HG02973 (cell line): ENCODE measurements around the gene FSHR.

Source experiments
- ATAC-seq: cut with Tn5 transposase; IDR thresholded peaks from one replicate; pipeline ENCODE4 v1.9.1; 2021; ENCODE audit warnings: moderate library complexity; ENCODE audit not compliant: unreplicated experiment

The FSHR gene

GRCh38 chr2:48968011-48968410 lies 186.3 kb downstream of the FSHR start:
- ATAC-seq, result no peak

- no peak for ATAC-seq
Observed at GRCh38 chr2:48965204-48965603, 189.1 kb downstream of the FSHR start.

DNA sequence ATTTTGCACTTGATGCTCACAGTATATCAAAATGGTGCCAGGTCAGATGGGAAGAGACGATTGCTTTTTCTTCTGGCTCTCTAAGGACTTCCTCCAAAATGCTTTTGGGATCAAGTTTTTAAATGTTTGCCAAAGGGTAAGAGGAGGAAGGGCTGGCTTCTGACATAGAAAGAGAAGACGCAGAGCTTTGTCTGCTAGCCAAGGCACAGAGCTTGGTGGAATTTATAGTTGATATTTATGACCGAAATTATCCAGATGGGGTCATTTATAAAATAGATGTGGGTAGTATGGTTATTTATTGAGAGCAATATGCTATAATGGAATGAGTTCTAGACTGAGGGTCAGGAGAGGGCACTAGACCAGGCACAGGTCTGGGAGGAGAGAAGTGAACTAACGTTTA lies 193.3 kb downstream of the FSHR start:
- no peak for ATAC-seq

DNA sequence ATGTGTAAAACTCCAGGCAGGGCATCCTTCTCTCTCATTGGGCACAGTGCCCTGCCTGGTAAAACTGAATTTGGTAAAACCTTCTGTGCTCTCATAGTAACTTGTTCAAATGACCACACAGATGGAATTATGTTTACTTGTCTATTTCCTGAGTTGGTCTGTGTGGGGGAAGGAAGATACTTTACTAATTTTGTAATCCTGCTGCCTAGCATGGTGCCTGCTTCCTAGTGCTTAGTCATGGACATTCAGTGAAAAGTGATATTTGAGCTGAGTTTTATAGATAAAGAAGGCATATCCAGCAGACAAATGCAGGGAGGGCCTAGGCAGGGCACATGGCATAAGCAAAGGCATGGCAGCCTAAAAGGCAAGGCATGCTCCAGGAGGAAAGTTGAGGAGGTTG lies 199.4 kb downstream of the FSHR start:
- ATAC-seq, result no peak

- ATAC-seq, result no peak
Observed at GRCh38 chr2:48954311-48954710, 200.0 kb downstream of the FSHR start.

- ATAC-seq, result no peak
Observed at GRCh38 chr2:48952614-48953013, 201.7 kb downstream of the FSHR start.

- ATAC-seq, result no peak
Observed at GRCh38 chr2:48952143-48952542, 202.2 kb downstream of the FSHR start.

- ATAC-seq, result no peak
Observed at GRCh38 chr2:48948400-48949125, 205.8 kb downstream of the FSHR start.

DNA sequence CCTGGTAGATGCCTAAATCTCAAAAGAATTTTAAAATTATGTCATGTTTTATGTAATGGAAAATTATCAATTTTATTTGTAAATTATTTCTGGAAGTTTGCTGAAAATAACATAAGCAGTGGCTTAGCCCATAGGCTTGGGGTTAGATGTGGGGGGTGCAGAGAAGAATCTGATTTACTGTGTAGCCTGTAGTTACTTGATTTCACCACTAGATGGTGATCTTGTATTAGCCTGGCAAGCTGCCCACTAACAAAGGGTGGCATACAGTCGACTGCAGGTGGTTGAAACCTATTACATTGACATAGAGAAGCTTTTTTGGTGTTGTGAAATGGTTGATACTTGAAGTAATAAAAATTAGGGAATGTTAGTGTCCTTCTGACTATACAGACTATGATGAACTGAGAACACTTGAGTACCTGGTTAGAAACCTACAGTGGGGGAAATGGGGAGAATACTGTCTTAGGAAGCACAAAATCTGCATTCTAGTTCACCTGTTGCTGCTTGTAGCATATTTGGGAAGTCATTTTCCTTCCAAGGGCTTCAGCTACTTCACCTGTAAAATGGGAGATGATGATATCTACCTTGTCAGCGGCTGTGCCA lies 207.8 kb downstream of the FSHR start:
- ATAC-seq, result peak; percentile 93

- ATAC-seq, result no peak
Observed at GRCh38 chr2:48944956-48945355, 209.4 kb downstream of the FSHR start.

- no peak for ATAC-seq
Observed at GRCh38 chr2:48943436-48943835, 210.9 kb downstream of the FSHR start.

- no peak for ATAC-seq
Observed at GRCh38 chr2:48941908-48942307, 212.4 kb downstream of the FSHR start.

DNA sequence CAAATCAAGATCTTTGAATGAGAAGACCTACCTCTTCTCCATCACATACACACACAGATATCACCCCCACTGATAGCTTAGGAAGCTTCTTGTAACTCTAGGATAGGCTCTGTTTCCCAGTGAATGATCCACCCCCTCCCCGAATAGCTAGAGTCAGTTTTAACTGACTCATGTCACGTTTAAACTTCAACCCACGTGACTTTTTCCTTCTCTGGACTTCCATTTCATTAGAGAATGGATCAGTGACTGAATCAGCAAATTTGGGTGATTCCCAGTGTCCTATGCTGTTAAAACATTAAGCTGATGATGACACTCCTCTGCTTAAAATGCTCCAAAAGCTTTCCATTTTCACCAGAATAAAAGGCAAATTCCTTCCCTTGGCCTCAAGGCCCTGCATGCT lies 212.9 kb downstream of the FSHR start:
- no peak for ATAC-seq

DNA sequence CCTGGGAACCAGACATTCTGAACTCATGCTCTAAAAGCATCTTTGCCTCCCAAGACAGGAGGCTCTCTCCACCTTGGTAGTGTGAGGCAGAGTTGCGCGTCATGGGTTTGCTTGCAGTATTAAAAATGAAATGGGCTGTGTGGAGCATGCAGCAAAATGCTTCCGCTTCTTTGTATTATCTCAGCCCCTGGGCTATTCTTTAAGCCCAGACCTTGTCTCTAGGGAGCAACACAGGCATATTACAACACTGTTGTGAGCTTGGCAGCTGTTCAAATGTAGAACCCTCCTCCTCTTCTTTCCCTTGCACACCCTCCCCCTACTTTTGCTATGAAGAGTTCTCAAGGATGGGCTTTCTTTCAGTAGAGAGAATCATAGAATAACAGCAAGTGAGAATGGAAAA lies 213.7 kb downstream of the FSHR start:
- ATAC-seq, result no peak

DNA sequence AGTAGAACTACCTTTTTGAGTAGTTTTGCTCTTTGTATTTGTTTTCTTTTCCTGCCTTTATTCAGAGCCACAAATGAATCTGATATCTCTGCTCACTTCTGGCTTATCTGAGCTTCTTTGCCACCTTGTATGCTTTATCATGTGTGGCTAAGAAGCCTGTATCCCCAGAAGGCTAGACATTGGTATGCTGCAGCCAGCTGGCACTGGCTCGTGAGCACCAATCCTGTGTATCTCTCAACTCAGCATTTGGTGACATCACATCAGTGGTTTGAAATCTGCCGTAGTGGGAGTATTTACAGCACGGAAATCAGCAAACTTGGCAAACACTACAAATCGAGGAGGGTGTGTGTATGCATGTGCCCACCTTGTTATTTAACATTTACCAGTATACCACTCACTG lies 215.1 kb downstream of the FSHR start:
- no peak for ATAC-seq

GRCh38 chr2:48938231-48938630 lies 216.1 kb downstream of the FSHR start:
- ATAC-seq, result no peak

DNA sequence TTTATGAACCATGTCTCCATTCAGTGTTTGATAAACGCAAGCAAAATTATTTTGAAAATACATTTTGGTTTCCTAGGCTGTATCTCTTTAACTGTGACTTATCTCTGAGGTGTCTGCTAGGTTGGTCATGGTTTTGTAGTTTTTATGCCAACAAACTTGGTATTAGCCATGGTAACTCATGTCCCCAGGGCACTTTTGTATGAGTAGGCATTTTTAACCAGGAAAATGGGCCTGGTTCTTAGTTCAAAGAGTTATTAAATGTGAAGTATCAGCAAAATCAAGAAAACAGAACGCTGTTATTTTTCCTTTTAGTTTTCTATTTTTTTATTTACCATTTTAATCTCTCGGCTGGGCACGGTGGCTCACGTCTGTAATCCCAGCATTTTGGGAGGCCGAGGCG lies 219.5 kb downstream of the FSHR start:
- ATAC-seq, result no peak

DNA sequence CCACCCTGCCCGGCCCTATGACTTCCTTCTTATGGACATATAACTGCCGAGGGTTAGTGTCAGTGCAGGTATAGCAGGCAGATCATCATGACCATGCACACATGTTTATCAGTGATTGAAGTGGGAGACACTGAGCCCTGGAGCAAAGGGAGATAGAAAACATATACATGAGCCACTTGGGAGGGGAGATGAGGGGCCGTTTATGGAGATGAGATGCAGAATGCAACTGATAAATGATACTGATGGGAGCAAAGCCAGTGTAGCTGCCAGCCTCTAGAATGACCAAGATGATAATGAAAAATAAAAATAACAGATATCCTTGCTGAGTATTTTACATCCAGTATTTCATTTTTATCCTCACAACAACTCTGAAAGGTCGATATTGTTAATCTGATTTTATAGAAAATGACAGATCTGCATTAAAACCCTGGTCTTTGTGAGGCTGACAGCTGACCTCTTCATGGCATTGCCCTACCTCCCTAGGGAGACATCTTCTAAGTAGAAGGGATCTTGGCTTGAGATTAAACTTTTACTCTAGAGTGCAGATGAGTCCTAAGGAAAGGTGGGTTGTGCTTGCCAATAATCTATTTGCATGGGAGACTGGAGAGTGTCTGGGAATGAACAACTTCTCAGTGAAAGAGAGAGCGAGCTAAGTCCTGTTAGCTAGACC lies 220.4 kb downstream of the FSHR start:
- no peak for ATAC-seq

GRCh38 chr2:48932667-48933066 lies 221.6 kb downstream of the FSHR start:
- ATAC-seq, result no peak

DNA sequence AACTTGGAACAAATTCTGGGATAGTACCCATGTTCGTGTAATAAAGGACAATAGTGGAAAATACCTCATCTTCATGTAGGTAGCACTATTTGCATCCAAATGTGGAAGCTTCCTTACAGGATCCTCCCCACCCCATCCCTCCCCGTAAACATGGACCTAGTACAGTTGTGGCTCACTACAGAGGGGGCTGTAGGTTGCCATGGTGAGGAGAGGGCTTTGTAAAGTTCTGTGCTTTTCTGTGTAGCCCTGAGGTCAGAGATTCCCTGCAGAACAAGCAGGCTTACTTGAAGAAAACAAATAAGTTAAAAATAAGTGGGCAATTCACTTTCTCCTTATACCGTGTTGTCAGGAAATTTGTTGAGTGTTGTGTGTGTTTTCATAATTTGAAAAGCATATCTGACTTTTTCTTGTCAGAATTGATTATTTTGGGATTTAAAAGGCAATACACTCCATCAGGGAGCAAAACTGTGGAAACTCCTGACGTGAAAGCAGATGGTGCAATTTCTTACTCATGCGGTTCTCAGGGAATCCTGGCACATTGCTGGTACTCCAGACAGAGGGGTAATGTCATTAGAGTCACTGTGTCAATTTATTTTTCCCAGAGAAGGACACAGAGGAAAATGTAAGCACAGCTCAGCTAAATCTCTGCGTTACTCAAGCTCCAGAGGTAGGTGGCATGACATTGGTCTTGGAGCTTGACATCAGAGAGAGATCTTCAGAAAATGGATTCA lies 224.6 kb downstream of the FSHR start:
- ATAC-seq, result no peak

DNA sequence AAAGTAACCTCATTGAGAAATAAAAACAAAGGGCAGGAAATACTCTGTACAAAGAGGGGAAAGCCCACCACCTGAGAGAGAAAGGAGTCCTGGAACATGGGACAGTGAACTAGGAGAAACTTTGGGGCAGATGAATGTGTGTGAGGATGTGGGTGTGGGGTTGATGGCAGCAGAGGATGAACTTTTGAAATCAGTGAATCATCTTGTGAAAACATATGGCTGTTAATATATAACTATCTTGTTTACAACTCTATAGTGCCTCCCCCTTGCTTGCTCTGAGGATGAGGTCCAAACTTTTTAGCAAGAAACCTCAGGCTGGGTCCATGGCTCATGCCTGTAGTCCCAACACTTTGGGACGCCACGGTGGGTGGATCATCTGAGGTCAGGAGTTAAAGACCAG lies 227.0 kb downstream of the FSHR start:
- ATAC-seq, result no peak

DNA sequence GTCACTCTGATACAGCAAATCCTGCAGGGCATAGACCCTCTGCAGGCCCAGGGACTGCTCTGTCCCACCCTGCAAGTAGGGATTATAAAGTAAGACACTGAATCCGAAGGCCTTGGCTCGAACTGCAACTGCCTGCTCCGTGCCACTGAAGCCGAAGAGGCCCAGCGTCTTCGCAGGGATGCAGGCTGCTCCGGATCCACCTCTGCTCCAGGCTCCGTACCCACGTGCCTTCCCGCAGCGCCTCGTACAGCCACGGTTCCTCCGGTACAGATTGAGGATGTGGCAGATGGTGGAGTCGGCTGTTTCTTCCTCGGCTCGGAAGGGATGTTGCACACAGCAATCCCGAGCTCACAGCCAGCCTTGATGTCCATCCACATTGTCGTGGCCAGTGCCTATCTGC lies 238.4 kb downstream of the FSHR start:
- ATAC-seq, result no peak
